Stimulated activated effector memory CD8-positive, alpha-beta T cell treated with anti-CD3 and anti-CD28 coated beads, Interleukin-12 subunit alpha, Interleukin-12 subunit beta, amount 100 ng/mL, for 72 hours (primary cell): ENCODE data around the gene EEFSEC.
A peak's percentile ranks its signal among the peaks of the same experiment; 100 is the strongest.

Source experiments
- ATAC-seq: fragments of 150-1000 bp; cut with Tn5 transposase; 2 replicates; pipeline ENCODE4 v1.10.0; 2021
- DNase-seq, 2 donors: peaks; one replicate each; pipeline ENCODE4 v3.0.0; 2021 to 2022; ENCODE audit warnings: low spot score in 2 of 2
- H3K27ac Mint-ChIP-seq: one replicate; pipeline ENCODE4 v1.8.0; 2022; ENCODE audit warnings: mild to moderate bottlenecking, mixed read lengths
- H3K36me3 Mint-ChIP-seq: one replicate; pipeline ENCODE4 v1.8.0; 2022; ENCODE audit warnings: mild to moderate bottlenecking, mixed read lengths
- H3K4me1 Mint-ChIP-seq: one replicate; pipeline ENCODE4 v1.8.0; 2022; ENCODE audit warnings: mixed read lengths
- H3K4me3 Mint-ChIP-seq: one replicate; pipeline ENCODE4 v1.8.0; 2022; ENCODE audit warnings: mild to moderate bottlenecking, mixed read lengths
- H3K9me3 Mint-ChIP-seq: one replicate; pipeline ENCODE4 v1.8.0; 2022; ENCODE audit warnings: mixed read lengths

EEFSEC gene

DNA sequence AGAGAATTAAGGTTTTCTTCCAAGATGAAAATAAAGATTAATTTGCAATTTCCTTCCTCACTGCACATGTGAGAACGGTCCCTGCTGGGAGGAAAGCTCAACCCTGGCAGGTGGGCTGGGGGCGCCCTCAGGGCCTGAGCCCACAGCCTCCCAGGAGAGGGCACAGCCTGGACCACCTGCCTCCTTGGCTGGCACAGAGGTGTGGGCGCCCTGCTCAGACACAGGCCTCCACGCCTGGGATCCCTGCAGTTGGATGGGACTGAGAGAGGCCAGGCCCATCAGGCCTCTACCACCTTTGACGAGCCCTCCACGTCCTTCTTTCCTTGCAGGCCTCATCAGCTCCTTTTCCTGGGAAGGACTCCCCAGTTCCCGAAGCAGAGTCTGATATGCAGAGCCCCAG lies 267.0 kb downstream of the EEFSEC start:
- no peak for DNase-seq
- Mint-ChIP-seq H3K36me3 (peaks cover 7% of the 10 kb centered on the region), H3K4me1 (no peaks in the 10 kb centered on the region), H3K4me3 (no peak overlapping the region), H3K27ac (no peak overlapping the region), H3K9me3 (no peaks in the 10 kb centered on the region)
- no peak for ATAC-seq

DNA sequence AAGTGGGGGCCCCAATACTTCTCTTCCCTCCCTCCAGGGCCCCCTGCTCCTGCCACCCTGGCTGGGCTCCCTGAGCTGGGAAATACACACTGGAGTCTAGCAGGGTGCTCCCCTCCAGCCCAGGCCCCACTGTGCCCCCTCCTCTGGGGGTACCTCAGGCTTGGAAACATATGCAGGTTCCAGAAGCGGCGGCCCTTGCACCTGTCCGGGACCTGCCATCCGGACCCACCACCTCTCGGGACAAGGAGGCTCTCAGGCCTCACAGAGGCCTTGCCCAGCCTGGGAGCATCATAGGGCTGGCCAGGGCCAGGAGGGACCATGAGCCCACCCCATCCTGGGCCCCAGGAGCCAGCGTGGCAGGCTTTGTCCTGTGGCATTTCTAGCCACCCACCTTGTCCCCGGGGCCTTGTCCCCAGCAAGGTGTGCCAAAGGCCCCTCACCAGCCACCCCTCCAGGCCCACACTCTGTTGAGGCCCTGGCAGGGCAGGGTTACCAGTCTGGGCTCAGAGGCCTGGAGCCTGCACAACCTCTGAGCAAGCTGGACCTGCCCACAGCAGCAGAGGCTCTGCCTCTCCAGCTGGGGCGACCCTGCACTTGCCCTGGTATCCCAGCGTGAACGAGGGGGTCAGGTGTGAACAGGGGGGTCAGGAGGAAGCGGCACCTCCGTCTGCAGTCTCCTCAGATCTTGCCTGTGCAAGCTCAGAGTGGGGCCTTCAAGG lies 267.6 kb downstream of the EEFSEC start:
- H3K36me3 Mint-ChIP-seq: peaks cover 7% of the 10 kb centered on the region
- ATAC-seq (peak; percentile 24), DNase-seq (no peak)
- no peak overlapping the region for H3K27ac Mint-ChIP-seq
- no peak overlapping the region for H3K4me3 Mint-ChIP-seq
- H3K9me3 Mint-ChIP-seq: no peaks in the 10 kb centered on the region
- no peaks in the 10 kb centered on the region for H3K4me1 Mint-ChIP-seq

DNA sequence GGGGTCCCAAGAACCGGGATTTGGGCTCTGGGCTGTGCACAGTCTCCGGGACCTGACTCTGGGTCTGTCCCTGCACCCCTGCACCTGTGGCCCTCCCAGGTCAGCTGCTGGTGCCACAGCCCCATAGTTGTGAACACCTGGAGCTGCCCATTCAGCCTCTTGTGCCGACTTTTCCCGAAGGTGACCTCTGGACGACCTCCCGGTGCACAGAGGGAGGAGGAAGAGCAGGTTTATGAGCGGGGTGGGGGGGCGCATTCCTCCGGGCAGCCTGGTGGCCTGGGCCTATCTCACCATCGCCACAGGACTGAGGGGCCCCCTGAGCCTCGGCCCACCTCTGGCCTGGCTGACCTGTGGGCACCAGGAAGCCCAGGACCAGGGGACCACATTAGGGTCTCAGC lies 268.2 kb downstream of the EEFSEC start:
- no peak for ATAC-seq
- no peak overlapping the region for H3K27ac Mint-ChIP-seq
- peaks cover 7% of the 10 kb centered on the region for H3K36me3 Mint-ChIP-seq

DNA sequence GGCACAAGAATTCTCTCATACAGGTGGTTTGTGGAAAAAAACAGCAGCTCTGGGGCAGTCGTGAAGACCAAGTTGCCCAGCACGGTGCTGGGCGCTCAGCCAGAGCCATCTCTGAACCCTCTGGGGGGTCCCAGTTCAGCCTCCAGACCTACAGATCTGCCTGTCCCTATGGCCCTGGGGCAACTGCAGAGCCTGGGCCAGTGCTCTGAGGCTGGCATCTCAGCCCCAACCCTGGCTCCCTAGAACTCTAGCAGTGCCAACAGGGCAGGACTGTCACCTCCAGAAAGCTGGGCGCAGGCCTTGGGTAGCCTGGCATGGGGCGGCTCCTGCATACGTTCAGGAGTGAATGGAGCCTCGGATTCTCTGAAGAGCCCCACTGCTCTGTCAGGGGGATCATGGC lies 268.7 kb downstream of the EEFSEC start:
- Mint-ChIP-seq H3K27ac (no peak overlapping the region), H3K36me3 (peaks cover 4% of the 10 kb centered on the region), H3K4me3 (no peak overlapping the region), H3K4me1 (no peaks in the 10 kb centered on the region), H3K9me3 (no peaks in the 10 kb centered on the region)
- no peak for DNase-seq
- no peak for ATAC-seq

More for the DNA sequence above, 268.2 kb downstream of the EEFSEC start:
- no peaks in the 10 kb centered on the region for H3K4me1 Mint-ChIP-seq
- no peaks in the 10 kb centered on the region for H3K9me3 Mint-ChIP-seq
- DNase-seq: no peak
- no peak overlapping the region for H3K4me3 Mint-ChIP-seq

DNA sequence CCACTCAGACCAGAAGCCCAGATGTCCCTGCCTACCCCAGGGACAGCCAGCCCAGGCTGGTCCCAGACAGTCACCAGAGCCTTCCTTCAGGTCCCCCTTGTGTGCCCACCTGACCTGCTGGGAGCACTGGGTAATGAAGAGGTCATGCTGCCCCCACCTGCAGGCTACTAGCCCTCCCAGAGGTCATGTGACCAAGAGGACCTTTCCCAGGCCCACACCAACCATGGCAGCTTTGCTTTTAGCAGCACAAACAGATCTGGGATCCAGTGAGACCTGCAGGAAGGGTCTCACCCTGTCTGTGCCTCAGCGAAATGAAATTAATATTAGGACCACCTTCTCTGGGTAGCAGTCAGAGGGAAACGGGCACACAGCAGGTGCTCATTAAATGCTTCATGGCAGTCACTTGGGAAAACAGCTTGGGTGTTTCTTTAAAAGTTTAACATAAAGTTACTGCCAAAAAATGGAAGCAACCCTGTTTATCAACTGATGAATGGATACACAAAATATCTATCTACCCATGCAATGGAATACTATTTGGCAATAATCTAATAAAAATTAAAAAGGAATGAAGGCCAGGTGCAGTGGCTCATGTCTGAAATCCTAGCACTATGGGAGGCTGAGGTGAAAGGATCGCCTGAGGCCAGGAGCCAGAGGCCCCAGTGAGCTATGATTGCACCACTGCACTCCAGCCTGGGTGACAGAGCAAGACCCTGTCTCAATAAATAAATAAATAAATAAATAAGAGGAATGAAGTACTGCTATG lies 269.7 kb downstream of the EEFSEC start:
- ATAC-seq (no peak), DNase-seq (no peak)
- Mint-ChIP-seq H3K4me3 (no peak overlapping the region), H3K36me3 (no peaks in the 10 kb centered on the region), H3K4me1 (no peaks in the 10 kb centered on the region), H3K27ac (no peak overlapping the region), H3K9me3 (no peaks in the 10 kb centered on the region)

DNA sequence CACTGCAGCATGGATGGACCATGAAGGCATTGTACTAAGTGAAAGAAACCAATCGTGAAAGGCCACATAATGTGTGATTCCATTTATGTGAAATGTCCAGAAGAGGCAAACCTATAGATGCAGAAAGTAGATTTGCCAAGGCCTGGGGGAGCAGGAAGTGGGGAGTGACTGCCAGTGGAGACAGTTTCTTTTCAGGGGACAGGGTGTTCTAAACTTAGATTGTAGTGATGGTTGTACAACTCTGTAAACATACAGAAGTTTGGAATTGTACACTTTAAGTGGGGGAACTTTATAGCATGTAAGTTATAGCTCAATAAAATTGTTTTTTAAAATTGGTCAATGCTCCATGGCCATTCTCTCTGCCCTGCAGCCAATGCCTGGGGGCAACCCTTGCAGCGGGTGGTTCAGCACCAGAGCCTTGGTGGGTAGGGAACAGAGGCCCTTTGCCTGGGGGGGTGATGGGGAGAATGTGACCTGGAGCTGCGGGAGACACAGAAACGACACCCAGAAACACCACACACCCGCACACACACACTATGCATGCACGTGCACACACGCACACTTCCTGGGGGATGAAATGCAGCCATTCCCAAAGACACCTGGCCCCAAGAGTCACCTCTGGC lies 270.4 kb downstream of the EEFSEC start:
- no peaks in the 10 kb centered on the region for H3K4me1 Mint-ChIP-seq
- DNase-seq (no peak), ATAC-seq (no peak)
- H3K4me3 Mint-ChIP-seq: no peak overlapping the region
- H3K27ac Mint-ChIP-seq: no peak overlapping the region
- H3K36me3 Mint-ChIP-seq: no peaks in the 10 kb centered on the region
- no peaks in the 10 kb centered on the region for H3K9me3 Mint-ChIP-seq

DNA sequence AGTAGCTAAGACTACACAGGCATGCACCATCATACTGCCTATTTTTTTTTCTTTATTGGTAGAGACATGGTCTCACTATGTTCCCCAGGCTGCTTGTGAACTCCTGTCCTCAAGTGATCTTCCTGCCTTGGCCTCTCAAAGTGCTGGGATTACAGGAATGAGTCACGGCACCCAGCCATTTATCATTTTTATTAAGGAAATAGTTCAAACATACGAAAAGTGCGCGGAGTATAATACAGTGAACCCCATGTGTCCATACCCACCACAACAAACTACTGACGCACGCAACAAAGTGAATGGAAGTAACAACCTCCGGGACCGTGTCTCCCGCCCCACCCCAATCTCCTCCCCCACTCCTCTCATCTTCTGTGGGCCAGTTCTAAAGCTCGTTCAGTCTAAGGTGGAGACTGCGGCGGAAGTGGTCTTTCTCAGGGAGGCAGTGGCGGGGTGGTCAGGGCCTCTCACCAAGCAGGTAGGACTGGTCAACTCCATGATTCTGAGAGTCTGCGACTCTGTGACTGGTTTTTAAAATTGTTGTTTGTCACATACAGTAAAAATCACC lies 271.3 kb downstream of the EEFSEC start:
- H3K27ac Mint-ChIP-seq: no peak overlapping the region
- no peaks in the 10 kb centered on the region for H3K9me3 Mint-ChIP-seq
- H3K4me1 Mint-ChIP-seq: no peaks in the 10 kb centered on the region
- DNase-seq (no peak), ATAC-seq (no peak)
- no peaks in the 10 kb centered on the region for H3K36me3 Mint-ChIP-seq
- H3K4me3 Mint-ChIP-seq: no peak overlapping the region

DNA sequence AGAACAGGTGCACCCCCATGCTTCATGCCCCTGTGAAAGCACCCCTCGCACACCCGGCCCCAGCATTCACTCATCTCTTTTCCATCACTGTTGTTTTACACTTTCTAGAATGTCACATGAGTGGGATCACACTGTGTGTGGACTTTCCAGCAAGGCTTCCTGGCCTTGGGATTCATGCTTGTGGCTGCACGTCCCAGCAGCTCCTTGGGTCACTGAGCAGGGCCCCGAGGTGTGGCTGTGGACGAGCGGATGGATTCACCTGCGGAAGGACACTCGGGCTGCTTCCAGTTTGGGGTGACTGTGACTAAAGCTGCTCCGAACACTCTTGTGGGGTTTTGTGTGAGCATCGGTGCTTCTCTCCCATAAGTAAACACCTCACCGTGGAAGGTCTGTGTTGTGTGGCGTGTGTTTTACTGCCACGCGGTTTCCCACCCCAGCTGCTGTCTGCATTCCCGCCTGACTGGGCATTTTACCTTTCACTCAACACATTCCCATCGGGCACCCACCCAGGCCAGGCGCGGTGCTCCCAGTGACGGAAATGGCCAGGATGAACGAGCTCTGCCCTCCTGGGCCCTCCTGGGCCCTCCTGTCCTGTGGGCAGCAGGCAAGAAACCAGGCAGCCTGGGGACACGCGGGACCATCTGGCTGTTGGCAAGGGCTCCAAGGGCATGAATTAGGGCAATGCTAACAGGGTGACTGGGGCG lies 272.0 kb downstream of the EEFSEC start:
- no peaks in the 10 kb centered on the region for H3K9me3 Mint-ChIP-seq
- no peaks in the 10 kb centered on the region for H3K4me1 Mint-ChIP-seq
- no peak for ATAC-seq
- H3K4me3 Mint-ChIP-seq: no peak overlapping the region
- H3K27ac Mint-ChIP-seq: no peak overlapping the region
- DNase-seq: no peak
- no peaks in the 10 kb centered on the region for H3K36me3 Mint-ChIP-seq

DNA sequence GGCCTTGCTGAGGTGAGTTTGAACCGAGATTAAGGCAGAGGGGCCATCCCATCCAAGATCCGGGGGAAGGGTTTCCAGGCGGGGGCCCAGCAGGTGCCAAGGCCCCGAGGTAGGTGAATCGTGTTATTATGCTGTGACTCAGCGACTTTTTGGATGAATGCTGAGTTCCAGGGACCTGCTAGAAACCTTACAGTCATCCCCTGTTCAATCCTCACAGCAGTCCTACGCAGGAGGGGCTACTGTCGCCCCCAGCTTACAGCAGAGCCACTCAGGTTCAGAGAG lies 272.5 kb downstream of the EEFSEC start:
- Mint-ChIP-seq H3K36me3 (no peaks in the 10 kb centered on the region), H3K9me3 (no peaks in the 10 kb centered on the region), H3K4me1 (no peaks in the 10 kb centered on the region), H3K27ac (no peak overlapping the region), H3K4me3 (no peak overlapping the region)
- ATAC-seq: no peak
- no peak for DNase-seq

DNA sequence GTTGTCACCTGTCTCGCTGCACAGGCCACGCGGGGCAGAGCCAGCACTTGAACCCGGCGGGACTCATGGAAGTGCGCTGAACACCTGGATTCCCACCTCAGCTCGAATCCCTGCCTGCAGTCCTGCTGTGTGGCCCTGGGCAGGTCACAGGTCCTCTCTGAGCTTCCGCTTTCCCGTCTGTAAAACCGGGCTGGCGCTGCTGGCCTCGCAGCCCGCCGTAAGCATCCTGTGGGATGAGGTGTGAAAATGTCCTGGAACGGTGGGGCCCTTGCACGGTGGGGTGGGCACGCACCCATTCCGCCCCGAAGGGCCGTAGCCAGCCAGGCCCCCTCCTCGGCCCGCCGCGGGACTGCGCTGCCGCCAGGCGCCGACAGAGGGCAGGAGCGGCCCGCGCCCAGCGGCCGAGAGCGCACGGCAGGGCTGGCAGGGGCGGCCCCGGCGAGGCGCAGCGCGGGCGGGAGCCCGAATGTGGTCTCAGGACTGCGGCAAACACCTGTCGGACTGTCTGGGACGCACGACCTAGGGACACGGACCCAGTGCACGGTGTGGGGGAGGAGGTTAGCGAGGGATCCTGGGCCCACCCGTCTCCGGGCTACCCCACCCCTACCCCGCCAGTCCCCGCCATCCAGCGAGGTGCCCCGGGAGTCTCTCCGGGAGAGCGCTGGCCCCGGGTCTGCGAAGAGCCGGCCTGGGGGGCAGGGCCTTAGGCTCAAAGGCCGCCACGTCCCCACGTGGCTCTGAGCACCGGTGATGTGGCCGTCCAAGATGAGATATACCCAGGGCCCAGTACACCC lies 273.0 kb downstream of the EEFSEC start:
- Mint-ChIP-seq H3K27ac (no peak overlapping the region), H3K36me3 (no peaks in the 10 kb centered on the region), H3K9me3 (no peaks in the 10 kb centered on the region), H3K4me3 (no peak overlapping the region), H3K4me1 (no peaks in the 10 kb centered on the region)
- DNase-seq (peak; percentile 75 to 84), ATAC-seq (peak; percentile 83)

DNA sequence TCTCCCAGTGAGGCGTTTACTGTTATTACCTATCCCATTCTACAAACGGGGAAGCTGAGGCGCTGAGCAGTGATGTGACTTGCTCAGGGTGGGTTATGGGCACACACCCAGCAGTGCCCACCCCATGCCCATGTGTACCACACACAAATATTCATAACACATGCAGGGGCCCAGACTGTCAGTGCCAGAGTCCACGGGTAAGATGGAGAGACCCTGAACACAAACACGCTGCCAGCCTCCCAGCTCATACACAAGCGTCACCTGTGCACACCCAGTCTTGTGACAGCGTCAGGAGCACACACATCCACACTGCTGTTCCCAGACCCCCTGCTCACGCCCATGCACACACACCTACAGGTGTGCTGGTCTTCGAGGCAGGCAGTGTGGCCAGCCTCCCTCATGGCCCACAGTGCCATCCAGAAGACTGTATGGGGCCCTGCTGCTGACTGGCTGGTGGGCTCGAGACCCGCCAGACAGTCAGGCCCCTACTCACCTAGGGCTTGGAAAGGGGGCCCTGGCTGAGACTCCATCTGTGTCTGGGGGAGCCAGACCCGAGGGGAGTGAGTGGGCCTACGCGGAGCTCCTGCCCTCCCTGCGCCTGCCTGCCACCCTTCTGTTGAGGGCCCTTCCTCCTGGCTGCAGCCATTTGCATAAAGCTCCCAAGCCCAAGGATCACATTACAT lies 274.0 kb downstream of the EEFSEC start:
- Mint-ChIP-seq H3K27ac (no peak overlapping the region), H3K36me3 (peaks cover 7% of the 10 kb centered on the region), H3K4me1 (peaks cover 9% of the 10 kb centered on the region), H3K9me3 (no peaks in the 10 kb centered on the region), H3K4me3 (no peak overlapping the region)
- no peak for DNase-seq
- ATAC-seq: no peak

DNA sequence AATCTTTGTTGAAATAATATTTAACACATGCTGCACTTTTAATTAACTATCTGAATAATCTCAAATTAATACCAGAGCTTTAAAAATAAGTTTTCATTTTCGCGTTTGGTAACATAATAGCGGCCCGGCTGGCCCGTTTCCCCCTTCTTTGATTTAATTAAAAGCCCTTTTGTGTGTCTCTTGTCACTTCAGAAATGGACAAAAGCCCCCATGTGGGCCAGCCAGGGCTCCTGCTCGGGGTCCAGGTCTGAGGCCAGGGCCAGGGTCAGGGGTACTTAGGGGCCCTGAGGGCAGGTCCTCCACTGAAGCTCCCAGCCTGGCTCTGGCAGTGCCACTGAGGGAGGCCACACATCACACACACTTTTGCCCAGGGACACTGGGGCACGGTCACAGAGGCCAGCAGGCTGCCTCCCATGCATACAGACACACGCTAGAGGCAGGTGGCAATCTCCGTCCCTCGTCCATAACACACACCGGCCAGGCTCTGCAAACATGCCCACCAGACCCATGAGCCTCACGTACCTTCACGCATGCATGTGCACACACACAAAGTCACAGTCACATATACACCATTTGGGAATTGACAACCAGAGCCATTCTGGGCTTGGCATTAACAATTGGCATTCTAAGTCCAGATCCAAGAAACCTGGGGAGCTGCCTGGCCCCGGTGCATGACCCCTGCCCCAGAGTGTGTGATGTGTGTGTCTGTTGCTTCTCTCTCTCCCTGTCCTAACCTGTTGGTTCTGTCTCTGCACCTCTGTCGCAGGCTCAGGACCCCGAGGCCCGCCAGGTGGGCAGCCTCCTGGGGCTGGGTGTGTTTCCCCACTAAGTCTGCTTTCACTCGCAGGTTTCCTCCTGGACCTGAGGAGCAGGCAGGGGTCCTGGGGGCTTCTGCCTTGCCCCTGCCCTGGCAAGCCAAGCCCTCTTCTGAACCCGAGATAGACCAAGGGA lies 274.9 kb downstream of the EEFSEC start:
- H3K27ac Mint-ChIP-seq: no peak overlapping the region
- no peak overlapping the region for H3K4me3 Mint-ChIP-seq
- ATAC-seq (no peak), DNase-seq (no peak)
- H3K9me3 Mint-ChIP-seq: no peaks in the 10 kb centered on the region
- peaks cover 8% of the 10 kb centered on the region for H3K36me3 Mint-ChIP-seq
- H3K4me1 Mint-ChIP-seq: peaks cover 11% of the 10 kb centered on the region

DNA sequence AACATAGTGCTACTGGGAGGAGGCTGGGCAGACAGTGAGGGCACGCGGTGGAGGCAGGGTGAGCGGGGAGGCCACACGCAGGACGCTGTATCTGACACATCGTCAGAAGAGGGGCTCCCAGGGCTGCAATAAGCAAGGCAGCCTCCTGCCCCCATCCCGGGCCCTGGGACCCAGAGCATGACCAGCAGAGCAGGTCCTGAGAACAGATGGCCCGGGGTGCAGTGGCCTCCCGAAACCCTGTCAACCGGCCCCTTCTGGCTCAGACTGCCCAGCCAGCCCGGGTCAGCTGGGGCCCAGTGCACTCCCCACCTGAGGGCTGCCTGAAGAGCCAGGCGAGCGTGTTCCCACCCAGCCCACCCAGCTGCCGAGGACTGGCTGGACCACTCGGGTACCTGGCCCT lies 276.0 kb downstream of the EEFSEC start:
- Mint-ChIP-seq H3K4me1 (peaks cover 11% of the 10 kb centered on the region), H3K4me3 (no peak overlapping the region), H3K27ac (no peak overlapping the region), H3K9me3 (no peaks in the 10 kb centered on the region), H3K36me3 (peaks cover 8% of the 10 kb centered on the region)
- ATAC-seq (no peak), DNase-seq (no peak)
